H54 (cell line): ENCODE results near the gene ADCK1.
"Not testable (repeated sequence)": the region's sequence is repeated elsewhere in the genome, so short reads cannot be mapped to it uniquely, and the experiment has no call there.

ENCODE experiments used
- DNase-seq: peaks from one replicate; pipeline ENCODE4 v3.0.0; 2011; ENCODE audit warnings: low spot score, mixed read lengths; ENCODE audit not compliant: insufficient read length
- FAIRE-seq: peaks from 3 replicates; lab custom pipeline; 2011; peaks lifted over from hg19 to GRCh38; lab: Jason Lieb, UNC
- POLR2A ChIP-seq: IDR thresholded peaks from 2 replicates; pipeline ENCODE4 v1.6.1; 2011; ENCODE audit warnings: low read depth, mild to moderate bottlenecking, low read length

The ADCK1 gene

GRCh38 chr14:77799863-77800730 lies at the start of gene ADCK1:
Gene ADCK1, plus strand, starts transcription at chr14:77800109. Its CDS starts 18,870 bp downstream, at chr14:77818979.
- FAIRE-seq (no peak), DNase-seq (peak; percentile 72)
- TF ChIP-seq POLR2A = peak; percentile 28

- TF ChIP-seq POLR2A = no peak
Measured at GRCh38 chr14:77752266-77752665, 47.6 kb upstream of the ADCK1 start.

GRCh38 chr14:77752799-77753516 lies 47.0 kb upstream of the ADCK1 start:
- DNase-seq (no peak), FAIRE-seq (no peak)
- no peak for TF ChIP-seq POLR2A

More at GRCh38 chr14:77752266-77752665, 47.6 kb upstream of the ADCK1 start:
- no peak for DNase-seq
- FAIRE-seq = no peak

- DNase-seq (peak; percentile 70), FAIRE-seq (peak; percentile 93)
- peak; percentile 28; the same call in 1 of the 2 replicates for TF ChIP-seq POLR2A
Measured at GRCh38 chr14:77760381-77761204, 39.3 kb upstream of the ADCK1 start, which contains the start of gene SNW1. Gene SNW1, minus strand, starts transcription at chr14:77761156. Its CDS starts 29 bp downstream, at chr14:77761127.

GRCh38 chr14:77761205-77761931 lies 38.5 kb upstream of the ADCK1 start:
- no peak for TF ChIP-seq POLR2A
- DNase-seq (no peak), FAIRE-seq (no peak)

GRCh38 chr14:77763316-77763715 lies 36.6 kb upstream of the ADCK1 start:
- TF ChIP-seq POLR2A = no peak
- DNase-seq (no peak), FAIRE-seq (no peak)

GRCh38 chr14:77763978-77764377 lies 35.9 kb upstream of the ADCK1 start:
- no peak for TF ChIP-seq POLR2A
- DNase-seq (no peak), FAIRE-seq (no peak)

GRCh38 chr14:77768442-77769069 lies 31.4 kb upstream of the ADCK1 start:
- FAIRE-seq = peak; percentile 82
- DNase-seq = not testable (repeated sequence)

- not testable (repeated sequence) for FAIRE-seq, DNase-seq
Measured at GRCh38 chr14:77773966-77774365, 25.9 kb upstream of the ADCK1 start.

GRCh38 chr14:77782202-77782601 lies 17.7 kb upstream of the ADCK1 start:
- FAIRE-seq (no peak), DNase-seq (no peak)
- TF ChIP-seq POLR2A = no peak

GRCh38 chr14:77786148-77786547 lies 13.8 kb upstream of the ADCK1 start:
- no peak for DNase-seq
- FAIRE-seq = no peak
- TF ChIP-seq POLR2A = no peak

- FAIRE-seq (no peak), DNase-seq (no peak)
- TF ChIP-seq POLR2A = no peak
Measured at GRCh38 chr14:77790566-77791224, 9.2 kb upstream of the ADCK1 start.
